ENCODE data around the gene MAST2.
A peak's percentile ranks its signal among the peaks of the same experiment; 100 is the strongest.
"Not testable (repeated sequence)": the region's sequence is repeated elsewhere in the genome, so short reads cannot be mapped to it uniquely, and the experiment has no call there.

The MAST2 gene

DNA sequence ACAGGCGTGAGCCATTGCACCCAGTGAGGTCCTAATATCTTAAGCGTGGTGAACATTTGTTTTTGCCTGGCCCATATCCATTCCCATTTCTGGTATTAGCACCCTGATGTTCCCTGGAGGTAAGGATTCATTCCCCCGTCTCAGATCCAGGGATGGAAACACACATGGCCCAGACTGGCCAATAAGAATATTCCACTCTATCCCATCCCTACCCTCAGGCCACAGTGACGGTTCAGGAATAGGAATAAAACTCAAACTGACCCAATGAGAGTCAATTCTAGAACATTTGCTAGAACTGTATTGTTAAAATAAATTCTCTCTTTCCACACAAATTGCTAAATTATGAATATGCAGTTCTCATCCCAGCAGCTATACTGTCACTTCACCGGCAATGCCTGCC lies 252.9 kb downstream of the MAST2 start:
- no peak for DNase-seq (ENCODE audit: low read depth in 2 of 3, low spot score in 2 of 3)

DNA sequence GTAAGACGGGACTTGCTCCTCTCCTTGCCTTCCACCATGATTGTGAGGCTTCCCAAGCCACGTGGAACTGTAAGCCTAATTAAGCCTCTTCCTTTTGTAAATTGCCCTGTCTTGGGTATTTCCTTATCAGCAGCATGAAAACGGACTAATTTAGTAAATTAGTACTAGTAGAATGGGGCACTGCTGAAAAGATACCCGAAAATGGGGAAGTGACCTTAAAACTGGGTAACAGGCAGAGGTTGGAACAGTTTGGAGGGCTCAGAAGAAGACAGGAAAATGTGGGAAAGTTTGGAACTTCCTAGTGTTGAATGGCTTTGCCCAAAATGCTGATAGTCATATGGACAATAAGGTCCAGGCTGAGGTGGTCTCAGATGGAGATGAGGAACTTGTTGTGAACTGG lies 253.8 kb downstream of the MAST2 start:
- DNase-seq (ENCODE audit: low read depth in 2 of 3, low spot score in 2 of 3): not testable (repeated sequence)

DNA sequence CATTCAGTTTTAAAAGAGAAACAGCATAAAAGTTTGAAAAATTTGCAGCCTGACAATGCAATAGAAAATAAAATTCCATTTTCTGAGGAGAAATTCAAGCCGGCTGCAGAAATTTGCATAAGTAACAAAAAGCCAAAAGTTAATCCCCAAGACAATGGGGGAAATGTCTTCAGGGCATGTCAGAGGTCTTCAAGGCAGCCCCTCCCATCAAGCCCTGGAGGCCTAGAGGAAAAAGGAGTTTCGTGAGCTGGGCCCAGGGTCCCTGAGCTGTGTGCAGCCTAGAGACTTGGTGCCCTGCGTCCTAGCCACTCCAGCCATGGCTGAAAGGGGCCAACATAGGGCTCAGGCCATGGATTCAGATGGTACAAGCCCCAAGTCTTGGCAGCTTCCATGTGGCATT lies 254.4 kb downstream of the MAST2 start:
- DNase-seq (ENCODE audit: low read depth in 2 of 3, low spot score in 2 of 3): no peak

GRCh38 chr1:46058936-46059335 lies 255.5 kb downstream of the MAST2 start:
- no peak for DNase-seq (ENCODE audit: low read depth in 2 of 3, low spot score in 2 of 3)

GRCh38 chr1:46061146-46061545 lies 257.7 kb downstream of the MAST2 start:
- no peak for DNase-seq (ENCODE audit: low read depth in 2 of 3, low spot score in 2 of 3)

- peak in 1 of 3 experiments; percentile 19 for DNase-seq (ENCODE audit: low read depth in 2 of 3, low spot score in 2 of 3)
These were observed 259.4 kb downstream of the MAST2 start for GRCh38 chr1:46062651-46063319.

DNA sequence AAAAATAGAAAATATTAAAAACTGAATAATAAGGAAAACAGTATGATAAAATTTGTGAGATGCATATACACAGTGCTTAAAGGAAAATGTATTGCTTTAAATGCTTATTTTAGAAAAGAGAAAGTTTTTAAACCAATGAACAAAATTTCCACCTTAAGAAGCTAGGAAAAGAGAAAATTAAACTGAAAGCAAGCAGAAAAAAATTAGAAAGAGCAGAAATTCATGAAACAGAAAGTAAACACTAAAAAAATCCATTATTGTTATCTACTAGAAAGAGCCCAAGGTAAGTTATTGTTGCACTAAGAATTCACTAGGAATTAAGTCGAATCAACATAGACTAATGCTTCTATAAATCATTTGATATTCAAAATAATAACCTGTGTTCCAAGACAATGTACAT lies 261.3 kb downstream of the MAST2 start:
- DNase-seq (ENCODE audit: low read depth in 2 of 3, low spot score in 2 of 3): no peak

GRCh38 chr1:46065405-46065804 lies 262.0 kb downstream of the MAST2 start:
- no peak for DNase-seq (ENCODE audit: low read depth in 2 of 3, low spot score in 2 of 3)

DNA sequence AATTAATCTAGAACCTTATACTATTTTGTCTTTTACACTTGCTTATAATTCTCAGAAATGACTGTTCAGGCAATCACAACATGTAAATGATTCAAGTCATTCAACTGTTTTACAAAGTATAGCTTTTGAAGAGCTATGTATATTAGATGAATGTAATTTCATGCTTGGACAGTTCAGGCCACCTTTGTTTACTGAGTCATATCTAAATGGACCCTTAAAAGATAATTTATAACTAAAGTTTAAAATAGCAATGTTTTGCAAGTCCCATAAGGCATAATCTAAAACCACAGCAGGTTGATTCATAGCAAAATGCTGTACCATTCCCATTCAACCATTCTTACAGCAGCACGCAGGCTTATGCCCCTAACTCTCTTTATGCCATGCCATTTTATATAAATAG lies 264.2 kb downstream of the MAST2 start:
- no peak for DNase-seq (ENCODE audit: low read depth in 2 of 3, low spot score in 2 of 3)

DNA sequence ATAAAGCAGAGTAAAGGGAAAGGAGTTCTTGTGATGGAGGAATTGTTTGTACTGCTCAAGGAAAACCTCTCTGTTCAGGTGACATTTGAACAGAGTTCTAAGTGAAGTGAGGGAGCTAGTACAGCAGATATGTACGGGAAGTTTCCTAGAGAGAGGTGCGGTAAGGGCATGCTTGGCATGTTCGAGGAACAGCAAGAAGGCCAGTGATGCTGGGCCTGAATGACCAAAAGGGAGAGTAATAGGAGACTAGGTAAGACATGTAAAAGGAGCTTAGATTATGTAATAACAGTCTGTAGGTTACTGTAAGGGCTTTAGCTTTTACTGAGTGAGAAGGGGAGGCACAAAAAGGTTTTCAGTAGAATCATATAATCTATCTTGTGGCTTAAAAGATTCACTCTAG lies 265.1 kb downstream of the MAST2 start:
- no peak for DNase-seq (ENCODE audit: low read depth in 2 of 3, low spot score in 2 of 3)

GRCh38 chr1:46070164-46070814 lies 266.9 kb downstream of the MAST2 start:
- DNase-seq (ENCODE audit: low read depth in 2 of 3, low spot score in 2 of 3): no peak

DNA sequence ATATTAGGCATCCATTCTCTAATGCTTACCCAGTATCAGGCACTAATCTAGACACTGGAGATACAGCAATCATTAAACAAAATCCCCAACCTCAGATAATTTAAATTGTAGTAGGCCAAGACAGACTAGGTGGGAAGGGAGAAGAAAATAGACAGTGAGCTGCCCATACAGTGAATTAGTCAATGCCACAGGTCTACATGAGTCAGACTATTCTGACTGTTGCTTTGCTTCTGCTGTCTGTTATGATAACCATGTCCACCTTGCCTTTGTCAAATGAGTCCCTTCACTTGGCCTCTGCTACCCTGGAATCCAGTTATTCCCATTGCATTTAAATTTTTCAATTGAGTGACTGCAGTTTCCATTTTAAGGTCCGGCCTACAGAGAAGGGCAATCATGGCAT lies 269.6 kb downstream of the MAST2 start:
- DNase-seq (ENCODE audit: low read depth in 2 of 3, low spot score in 2 of 3): no peak

- no peak for DNase-seq (ENCODE audit: low read depth in 2 of 3, low spot score in 2 of 3)
These were observed 272.9 kb downstream of the MAST2 start for GRCh38 chr1:46076343-46076742.

DNA sequence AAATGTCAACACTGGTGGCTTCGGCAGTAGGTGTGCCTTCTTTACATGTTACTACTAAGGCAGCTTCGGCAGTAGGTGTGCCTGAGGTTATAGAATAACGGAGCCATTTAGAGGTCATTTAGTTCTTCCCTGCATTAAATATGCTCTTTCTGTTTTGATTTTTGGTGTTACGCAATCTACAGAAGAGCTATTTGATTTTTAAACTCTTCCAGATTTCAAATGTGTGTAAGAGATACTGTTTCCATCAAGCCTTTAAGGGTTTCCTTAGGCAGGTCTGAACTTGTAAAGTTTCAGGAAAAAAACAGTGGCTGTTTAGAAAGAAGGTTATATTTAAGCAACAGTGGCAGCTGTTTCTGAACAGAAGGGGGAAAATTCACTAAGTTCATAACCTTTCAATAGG lies 274.2 kb downstream of the MAST2 start:
- DNase-seq (ENCODE audit: low read depth in 2 of 3, low spot score in 2 of 3): no peak

DNA sequence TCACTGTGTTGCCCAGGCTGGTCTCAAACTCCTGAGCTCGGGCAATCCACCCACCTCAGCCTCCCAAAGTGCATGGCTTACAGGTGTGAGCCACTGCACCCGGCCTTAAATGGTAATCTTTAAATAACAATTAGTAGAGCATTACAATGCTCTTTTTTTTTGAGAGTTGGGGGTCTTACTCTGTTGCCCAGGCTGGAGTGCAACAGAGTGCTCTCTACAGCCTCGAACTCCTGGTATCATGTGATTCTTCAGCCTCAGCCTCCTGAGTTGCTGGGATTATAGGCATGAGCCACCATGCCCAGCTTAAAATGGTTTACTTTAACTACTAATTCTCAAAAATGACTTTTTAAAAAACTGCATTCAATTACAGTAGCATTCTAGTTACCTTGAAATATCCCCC lies 276.8 kb downstream of the MAST2 start:
- no peak for DNase-seq (ENCODE audit: low read depth in 2 of 3, low spot score in 2 of 3)

DNA sequence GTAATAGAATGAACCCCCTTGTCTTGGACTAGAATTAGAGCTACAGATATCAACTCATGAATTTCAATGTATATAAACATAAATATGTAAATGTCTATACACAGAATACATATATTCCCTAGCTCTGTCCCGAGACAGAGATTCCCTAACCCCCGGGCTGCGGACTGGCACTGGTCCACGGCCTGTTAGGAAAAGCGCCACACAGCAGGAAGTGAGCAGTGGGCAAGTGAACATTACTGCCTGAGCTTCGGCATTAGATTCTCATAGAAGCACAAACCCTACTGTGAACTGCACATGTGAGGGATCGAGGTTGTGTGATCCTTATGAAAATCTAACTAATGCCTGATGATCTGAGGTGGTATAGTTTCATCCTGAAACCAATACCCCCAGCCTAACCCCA lies 277.8 kb downstream of the MAST2 start:
- DNase-seq (ENCODE audit: low read depth in 2 of 3, low spot score in 2 of 3): no peak

- DNase-seq (ENCODE audit: low read depth in 2 of 3, low spot score in 2 of 3): no peak
These were observed 278.2 kb downstream of the MAST2 start for GRCh38 chr1:46081619-46082018.

DNA sequence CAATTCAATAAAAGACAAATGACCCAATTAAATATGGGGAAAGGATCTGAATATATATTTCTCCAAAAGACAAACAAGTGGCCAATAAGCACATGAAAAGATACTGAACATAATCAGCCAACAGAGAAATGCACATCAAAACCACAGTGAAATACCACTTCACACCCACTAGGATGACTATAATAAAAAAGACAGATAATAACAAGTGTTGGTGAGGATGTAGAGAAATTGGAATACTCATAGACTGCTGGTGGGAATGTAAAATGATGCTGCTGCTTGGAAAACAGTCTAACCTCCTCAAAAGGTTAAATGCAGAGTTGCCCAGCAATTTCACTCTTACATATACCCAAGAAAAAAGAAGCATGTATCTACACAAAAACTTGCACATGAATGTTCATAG lies 280.2 kb downstream of the MAST2 start:
- no peak for DNase-seq (ENCODE audit: low read depth in 2 of 3, low spot score in 2 of 3)

DNA sequence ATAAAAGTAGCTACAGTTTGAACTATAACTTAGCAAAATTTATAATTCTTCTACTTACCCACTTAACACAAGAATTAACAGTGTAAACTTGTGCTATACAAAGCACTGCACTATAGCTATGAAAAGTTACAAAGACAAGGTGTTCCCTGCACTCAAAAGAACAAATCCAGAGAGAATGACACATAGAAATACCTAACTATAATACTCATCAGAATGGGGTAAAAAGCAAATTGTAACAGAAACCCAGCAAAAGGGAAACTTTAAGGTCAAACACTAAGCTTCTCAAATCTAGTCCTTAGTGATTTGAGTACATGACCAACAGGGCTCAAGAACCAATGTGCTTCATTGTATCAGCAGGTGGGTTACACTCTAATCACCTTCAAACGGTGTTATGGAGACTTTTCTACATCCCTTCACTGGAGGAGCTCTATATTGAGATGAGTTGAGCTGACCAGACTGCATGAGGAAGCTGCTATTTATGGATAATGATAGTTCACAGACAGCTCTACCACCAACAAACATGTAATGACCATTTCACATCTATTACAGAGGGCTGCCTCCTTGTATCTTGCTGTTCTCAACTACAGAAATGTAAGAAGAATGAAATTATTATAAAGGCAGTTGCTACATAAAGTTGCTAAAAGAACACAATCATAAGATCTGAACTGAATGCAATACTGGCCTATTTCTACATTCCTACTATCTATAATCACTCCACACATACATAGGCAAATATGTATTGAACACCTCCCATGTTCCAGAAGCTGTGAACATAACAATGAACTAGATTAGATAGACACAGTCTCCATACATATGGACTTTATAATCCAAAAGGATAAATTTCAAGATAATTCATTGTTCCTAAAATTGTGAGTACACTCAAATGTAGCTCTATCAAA lies 281.4 kb downstream of the MAST2 start:
- DNase-seq (ENCODE audit: low read depth in 2 of 3, low spot score in 2 of 3): no peak
